ENCODE results near the gene TRMT5.

The TRMT5 gene

GRCh38 chr14:60980811-60981632, at the start of gene TRMT5, which contains the start of gene SLC38A6:
TSS of gene TRMT5 (minus strand) at chr14:60981079. CDS start at chr14:60980973, 106 bp downstream.
TSS of gene SLC38A6 (plus strand) at chr14:60981245. CDS start at chr14:60981278, 33 bp downstream.
- peak; percentile 82 for DNase-seq (ENCODE audit: low read depth in 2 of 2, low spot score in 1 of 2)

- DNase-seq (ENCODE audit: low read depth in 2 of 2, low spot score in 1 of 2) = no peak
These were observed 45.6 kb upstream of the TRMT5 start for GRCh38 chr14:61026526-61026925.

- peak; percentile 1 to 19 for DNase-seq (ENCODE audit: low read depth in 2 of 2, low spot score in 1 of 2)
These were observed 44.7 kb upstream of the TRMT5 start for GRCh38 chr14:61025251-61026223.

- no peak for DNase-seq (ENCODE audit: low read depth in 2 of 2, low spot score in 1 of 2)
These were observed 38.7 kb upstream of the TRMT5 start for GRCh38 chr14:61019537-61019936.

- DNase-seq (ENCODE audit: low read depth in 2 of 2, low spot score in 1 of 2) = no peak
These were observed 22.7 kb upstream of the TRMT5 start for GRCh38 chr14:61003571-61003970.

- no peak for DNase-seq (ENCODE audit: low read depth in 2 of 2, low spot score in 1 of 2)
These were observed 18.7 kb upstream of the TRMT5 start for GRCh38 chr14:60999536-60999935.

GRCh38 chr14:60998617-60999016, 17.7 kb upstream of the TRMT5 start:
- no peak for DNase-seq (ENCODE audit: low read depth in 2 of 2, low spot score in 1 of 2)

GRCh38 chr14:60989599-60989998, 8.7 kb upstream of the TRMT5 start:
- no peak for DNase-seq (ENCODE audit: low read depth in 2 of 2, low spot score in 1 of 2)

- DNase-seq (ENCODE audit: low read depth in 2 of 2, low spot score in 1 of 2) = no peak
These were observed 5.6 kb upstream of the TRMT5 start for GRCh38 chr14:60986500-60986899.

- no peak for DNase-seq (ENCODE audit: low read depth in 2 of 2, low spot score in 1 of 2)
These were observed 3.3 kb upstream of the TRMT5 start for GRCh38 chr14:60984196-60984595.

- DNase-seq (ENCODE audit: low read depth in 2 of 2, low spot score in 1 of 2) = no peak
These were observed 965 bp upstream of the TRMT5 start for GRCh38 chr14:60981633-60982455.

- DNase-seq (ENCODE audit: low read depth in 2 of 2, low spot score in 1 of 2) = no peak
These were observed 3.0 kb downstream of the TRMT5 start for GRCh38 chr14:60977847-60978246.

GRCh38 chr14:60975551-60975950, 5.3 kb downstream of the TRMT5 start:
- DNase-seq (ENCODE audit: low read depth in 2 of 2, low spot score in 1 of 2) = no peak

GRCh38 chr14:60974090-60974651, 6.7 kb downstream of the TRMT5 start:
- no peak for DNase-seq (ENCODE audit: low read depth in 2 of 2, low spot score in 1 of 2)

GRCh38 chr14:60973070-60973469, 7.8 kb downstream of the TRMT5 start:
- DNase-seq (ENCODE audit: low read depth in 2 of 2, low spot score in 1 of 2) = no peak

- no peak for DNase-seq (ENCODE audit: low read depth in 2 of 2, low spot score in 1 of 2)
These were observed 8.6 kb downstream of the TRMT5 start for GRCh38 chr14:60972295-60972694.

GRCh38 chr14:60971271-60971670, 9.6 kb downstream of the TRMT5 start:
- no peak for DNase-seq (ENCODE audit: low read depth in 2 of 2, low spot score in 1 of 2)

- DNase-seq (ENCODE audit: low read depth in 2 of 2, low spot score in 1 of 2) = no peak
These were observed 10.7 kb downstream of the TRMT5 start for GRCh38 chr14:60970146-60970545.

- no peak for DNase-seq (ENCODE audit: low read depth in 2 of 2, low spot score in 1 of 2)
These were observed 12.2 kb downstream of the TRMT5 start for GRCh38 chr14:60968671-60969070.

- DNase-seq (ENCODE audit: low read depth in 2 of 2, low spot score in 1 of 2) = no peak
These were observed 12.8 kb downstream of the TRMT5 start for GRCh38 chr14:60968099-60968498.

GRCh38 chr14:60965402-60965801, 15.5 kb downstream of the TRMT5 start:
- DNase-seq (ENCODE audit: low read depth in 2 of 2, low spot score in 1 of 2) = no peak
